ENCODE data around the gene AKAP1.

Gene AKAP1

GRCh38 chr17:57164814-57165213 is 79.8 kb downstream of the AKAP1 start:
- no peak for DNase-seq (ENCODE audit: low read depth, low spot score)

DNA sequence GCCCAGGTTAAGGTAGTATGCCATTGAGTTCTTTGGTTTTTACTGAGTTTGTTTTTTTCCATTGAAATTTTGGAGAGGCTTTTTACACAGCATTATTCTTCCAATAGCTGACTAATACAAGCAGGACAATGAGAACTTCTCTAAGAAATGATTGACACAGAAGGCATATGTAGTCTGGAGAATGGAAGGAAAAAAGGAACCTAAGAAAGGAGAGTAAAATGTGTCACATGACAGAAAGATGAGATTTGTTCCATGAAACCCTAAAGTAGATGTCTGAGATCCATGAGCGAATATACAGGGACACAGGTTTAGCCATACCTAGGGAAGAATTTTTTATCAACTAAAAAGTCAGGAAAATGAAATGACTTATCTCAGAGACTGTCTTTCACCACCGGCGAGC is 80.7 kb downstream of the AKAP1 start:
- no peak for DNase-seq (ENCODE audit: low read depth, low spot score)

GRCh38 chr17:57166803-57167202 is 81.8 kb downstream of the AKAP1 start:
- no peak for DNase-seq (ENCODE audit: low read depth, low spot score)

DNA sequence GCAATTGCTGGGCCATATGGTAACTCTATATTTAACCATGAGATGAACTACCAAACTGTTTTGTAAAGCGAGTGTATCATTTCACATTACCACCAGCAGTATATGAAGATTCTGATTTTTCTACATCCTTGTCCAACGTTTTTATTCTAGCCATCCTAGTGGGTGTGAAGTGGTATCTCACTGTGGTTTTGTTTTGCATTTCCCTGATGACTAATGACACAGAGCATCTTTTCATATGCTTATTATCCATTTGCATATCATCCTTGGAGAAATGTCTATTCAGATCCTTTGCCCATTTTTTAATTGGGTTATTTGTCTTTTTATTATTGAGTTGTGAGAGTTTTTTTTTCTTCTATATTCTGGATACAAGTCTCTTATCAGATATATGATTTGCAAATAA is 83.6 kb downstream of the AKAP1 start:
- DNase-seq (ENCODE audit: low read depth, low spot score) = no peak

DNA sequence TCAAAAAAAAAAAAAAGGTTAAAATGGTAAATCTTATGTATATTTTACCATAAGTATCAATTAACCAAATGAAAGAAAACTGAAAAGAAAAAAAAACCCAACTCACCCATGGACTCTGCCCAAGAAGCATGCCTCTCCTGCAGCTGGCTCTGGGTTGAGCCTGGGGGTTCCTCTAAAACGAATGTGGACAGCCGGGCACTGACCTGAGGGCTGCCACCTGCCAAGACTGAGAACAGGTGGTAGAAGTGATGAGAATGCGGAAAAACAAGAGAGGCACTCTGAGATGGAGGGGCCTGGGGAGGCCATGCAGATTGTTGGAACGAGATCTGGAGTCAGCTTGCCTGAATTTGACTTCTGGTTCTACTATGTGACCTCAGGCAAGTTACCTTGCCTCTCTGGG is 85.8 kb downstream of the AKAP1 start:
- no peak for DNase-seq (ENCODE audit: low read depth, low spot score)
